MM.1S (cell line): Measurements from ENCODE around the gene PCBP4.

ENCODE experiments used
- EZH2 ChIP-seq: fragments of 300-600 bp; sonication (generic); optimal IDR thresholded peaks from 2 replicates; pipeline ENCODE3; 2017; ENCODE audit warnings: low read depth, mild to moderate bottlenecking, antibody characterized with exemption, low read length, mixed read lengths
- TF ChIP-seq, protein P1 (sequence below): fragments of 300-600 bp; sonication (generic); IDR thresholded peaks from 2 replicates; pipeline ENCODE4 v1.5.1; 2016; ENCODE audit warnings: antibody characterized with exemption, low read length, mixed read lengths

GRCh38 chr3:51944451-51945021 is 22.7 kb downstream of the PCBP4 start:
- no peak for TF ChIP-seq EZH2
- TF ChIP-seq, protein P1, sequence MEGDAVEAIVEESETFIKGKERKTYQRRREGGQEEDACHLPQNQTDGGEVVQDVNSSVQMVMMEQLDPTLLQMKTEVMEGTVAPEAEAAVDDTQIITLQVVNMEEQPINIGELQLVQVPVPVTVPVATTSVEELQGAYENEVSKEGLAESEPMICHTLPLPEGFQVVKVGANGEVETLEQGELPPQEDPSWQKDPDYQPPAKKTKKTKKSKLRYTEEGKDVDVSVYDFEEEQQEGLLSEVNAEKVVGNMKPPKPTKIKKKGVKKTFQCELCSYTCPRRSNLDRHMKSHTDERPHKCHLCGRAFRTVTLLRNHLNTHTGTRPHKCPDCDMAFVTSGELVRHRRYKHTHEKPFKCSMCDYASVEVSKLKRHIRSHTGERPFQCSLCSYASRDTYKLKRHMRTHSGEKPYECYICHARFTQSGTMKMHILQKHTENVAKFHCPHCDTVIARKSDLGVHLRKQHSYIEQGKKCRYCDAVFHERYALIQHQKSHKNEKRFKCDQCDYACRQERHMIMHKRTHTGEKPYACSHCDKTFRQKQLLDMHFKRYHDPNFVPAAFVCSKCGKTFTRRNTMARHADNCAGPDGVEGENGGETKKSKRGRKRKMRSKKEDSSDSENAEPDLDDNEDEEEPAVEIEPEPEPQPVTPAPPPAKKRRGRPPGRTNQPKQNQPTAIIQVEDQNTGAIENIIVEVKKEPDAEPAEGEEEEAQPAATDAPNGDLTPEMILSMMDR, result no peak
